ENCODE results near the gene RBMX. TPM values are rescaled to one million over a fixed set of nuclear protein-coding genes. Genes with fewer than 3 reads are reported as not detected.

Gene RBMX
- total and polyA plus RNA-seq, 2 of the 13 experiments (the other 11 are each of a cell fraction or from before 2014, with no cell fraction given), result 114 to 254 TPM

DNA sequence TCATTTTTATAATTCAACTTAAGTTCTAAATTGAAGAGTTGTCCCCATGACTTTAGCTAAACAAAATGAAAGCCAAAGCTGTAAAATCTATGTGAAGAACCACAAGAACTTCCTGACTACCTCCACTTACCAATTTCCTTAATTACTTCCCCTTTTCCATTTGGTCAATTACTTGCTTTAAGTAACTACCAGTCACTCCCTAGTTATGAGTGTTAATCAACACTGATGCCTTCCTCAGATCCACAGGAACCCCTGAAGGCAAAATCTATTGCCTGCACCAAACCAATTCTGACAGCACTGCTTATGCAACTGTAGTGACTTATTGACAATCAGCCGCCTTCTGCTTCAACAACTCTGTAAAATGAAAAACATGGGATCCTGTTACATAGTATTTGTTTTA lies 10.5 kb downstream of the RBMX start:
- DNase-seq (ENCODE audit: low spot score) (no peak), ATAC-seq (no peak), FAIRE-seq (no peak)
- TF ChIP-seq BCL6 (CRISPR knock-in tag; IDR thresholded peaks at IDR 0.05), result no peak
- no peak for TF ChIP-seq ATF5 (CRISPR knock-in tag; IDR thresholded peaks at IDR 0.05; ENCODE audit: low read depth)
- no peak for TF ChIP-seq GPN1 (CRISPR knock-in tag; IDR thresholded peaks at IDR 0.05; ENCODE audit: borderline replicate concordance)
- no peak for TF ChIP-seq ZNF562 (CRISPR knock-in tag; IDR thresholded peaks at IDR 0.05; ENCODE audit: borderline replicate concordance)
- no peak for TF ChIP-seq NR1H2 (CRISPR knock-in tag; IDR thresholded peaks at IDR 0.05; ENCODE audit: borderline replicate concordance, low read depth)
- TF ChIP-seq, protein P1, sequence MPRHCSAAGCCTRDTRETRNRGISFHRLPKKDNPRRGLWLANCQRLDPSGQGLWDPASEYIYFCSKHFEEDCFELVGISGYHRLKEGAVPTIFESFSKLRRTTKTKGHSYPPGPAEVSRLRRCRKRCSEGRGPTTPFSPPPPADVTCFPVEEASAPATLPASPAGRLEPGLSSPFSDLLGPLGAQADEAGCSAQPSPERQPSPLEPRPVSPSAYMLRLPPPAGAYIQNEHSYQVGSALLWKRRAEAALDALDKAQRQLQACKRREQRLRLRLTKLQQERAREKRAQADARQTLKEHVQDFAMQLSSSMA (CRISPR knock-in tag; IDR thresholded peaks at IDR 0.05), result no peak
- no peak for TF ChIP-seq CBFB (CRISPR knock-in tag; IDR thresholded peaks at IDR 0.05)
- no peak for TF ChIP-seq ZNF543 (CRISPR knock-in tag; IDR thresholded peaks at IDR 0.05)
- no peak for TF ChIP-seq ZNF44 (CRISPR knock-in tag; IDR thresholded peaks at IDR 0.05)
- no peak for TF ChIP-seq SALL1 (CRISPR knock-in tag; IDR thresholded peaks at IDR 0.05)
- TF ChIP-seq RBFOX2 (IDR thresholded peaks at IDR 0.05; ENCODE audit: low read depth, low read length), result no peak
- no peak for TF ChIP-seq MAZ (IDR thresholded peaks at IDR 0.05; ENCODE audit: borderline replicate concordance, low read depth, low read length)
- no peak for TF ChIP-seq MAZ (CRISPR knock-in tag; IDR thresholded peaks at IDR 0.05; ENCODE audit: low read depth)
- no peak for TF ChIP-seq CERS6 (CRISPR knock-in tag; IDR thresholded peaks at IDR 0.05)
- no peak for TF ChIP-seq ZNF510 (CRISPR knock-in tag; IDR thresholded peaks at IDR 0.05; ENCODE audit: low read depth)
- TF ChIP-seq MYNN (CRISPR knock-in tag; IDR thresholded peaks at IDR 0.05; ENCODE audit: low read depth), result no peak
- TF ChIP-seq REL (CRISPR knock-in tag; conservative IDR thresholded peaks at IDR 0.05), result no peak
- TF ChIP-seq EP300 (IDR thresholded peaks at IDR 0.05; ENCODE audit: low read depth in 2 of 2, low read length in 2 of 2), result no peak
- no peak for TF ChIP-seq EP300 (CRISPR knock-in tag; IDR thresholded peaks at IDR 0.05; ENCODE audit: borderline replicate concordance)
- TF ChIP-seq PHB2 (IDR thresholded peaks at IDR 0.05; ENCODE audit: partially characterized antibody), result no peak
- TF ChIP-seq FOSL2 (CRISPR knock-in tag; IDR thresholded peaks at IDR 0.05), result no peak
- TF ChIP-seq NFIC (IDR thresholded peaks at IDR 0.05; ENCODE audit: low read length), result no peak
- Histone ChIP-seq H3K79me2 (ENCODE audit: insufficient read depth, low read length) (no peaks in the 10 kb centered on the region), H2AFZ (ENCODE audit: low read length) (no peak overlapping the region), H4K20me1 (ENCODE audit: insufficient read depth, low read length) (peaks cover 9% of the 10 kb centered on the region; the same call in 1 of the 2 replicates), H3K9ac (ENCODE audit: insufficient read depth, low read depth, low read length) (no peak overlapping the region), H3K9me3 (ENCODE audit: low read length) (no peaks in the 10 kb centered on the region), H3K27ac (ENCODE audit: extremely low read length, insufficient read depth, low read length) (no peak overlapping the region), H3K4me1 (ENCODE audit: insufficient read depth, low read length) (peaks cover 41% of the 10 kb centered on the region), H3K4me2 (ENCODE audit: low read depth, low read length) (no peak overlapping the region), H3K27me3 (ENCODE audit: control insufficient read depth in 1 of 2, insufficient read depth in 2 of 2, low read length in 2 of 2) (no peaks in the 10 kb centered on the region), H3K36me3 (replicated peaks in 1 of 2; ENCODE audit: control insufficient read depth in 1 of 2, insufficient read depth in 2 of 2, low read length in 2 of 2) (peaks cover 0 to 7% of the 10 kb centered on the region in 2 experiments; a peak in 3 of 5 replicates), H3K4me3 (replicated peaks in 1 of 3; ENCODE audit: insufficient read depth in 1 of 3, low read depth in 2 of 3, low read length in 3 of 3) (no peak overlapping the region)
- POLR2A ChIA-PET, result interaction anchor here (3.1 kb wide), 1 partner anchor 10 kb away, joined by 21 read pairs; the partner anchor contains the start of gene RBMX
- CTCF ChIA-PET (ENCODE audit: low intra/inter-chr PET ratio, low total read pairs), result no interaction called here
- intact Hi-C loops (cut with micrococcal nuclease; ENCODE audit: unreplicated experiment) (no loop called here), in situ Hi-C loops (cut with HindIII; ENCODE audit: extremely low pct_ligation_motif_present, low pct_unique_long_range_greater_than_20kb) (no loop called here)
- WGBS (ENCODE audit: low lambda C conversion rate), result 81% methylated on average over 1 of the region's 1 CpG
- BruUV-seq (replicated peaks), result no TSS peak

Measured in HepG2 (cell line).